ENCODE measurements around the gene HCLS1.

DNA sequence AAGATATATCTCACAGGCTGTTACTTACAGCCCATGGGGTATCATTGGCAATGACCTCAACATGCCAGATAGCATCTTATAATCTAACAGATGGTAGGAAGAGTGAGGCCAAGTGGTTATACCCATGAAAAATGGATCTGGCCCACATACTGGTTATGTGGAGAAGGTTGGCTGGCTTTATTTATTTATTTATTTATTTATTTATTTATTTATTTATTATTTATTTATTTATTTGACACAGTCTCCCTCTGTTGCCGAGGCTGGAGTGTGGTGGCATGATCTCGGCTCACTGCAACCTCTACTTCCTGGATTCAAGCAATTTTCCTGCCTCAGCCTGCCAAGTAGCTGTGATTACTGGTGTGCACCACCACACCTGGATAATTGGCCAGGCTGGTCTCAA, 55.9 kb downstream of the HCLS1 start:
- TF ChIP-seq, protein P1, sequence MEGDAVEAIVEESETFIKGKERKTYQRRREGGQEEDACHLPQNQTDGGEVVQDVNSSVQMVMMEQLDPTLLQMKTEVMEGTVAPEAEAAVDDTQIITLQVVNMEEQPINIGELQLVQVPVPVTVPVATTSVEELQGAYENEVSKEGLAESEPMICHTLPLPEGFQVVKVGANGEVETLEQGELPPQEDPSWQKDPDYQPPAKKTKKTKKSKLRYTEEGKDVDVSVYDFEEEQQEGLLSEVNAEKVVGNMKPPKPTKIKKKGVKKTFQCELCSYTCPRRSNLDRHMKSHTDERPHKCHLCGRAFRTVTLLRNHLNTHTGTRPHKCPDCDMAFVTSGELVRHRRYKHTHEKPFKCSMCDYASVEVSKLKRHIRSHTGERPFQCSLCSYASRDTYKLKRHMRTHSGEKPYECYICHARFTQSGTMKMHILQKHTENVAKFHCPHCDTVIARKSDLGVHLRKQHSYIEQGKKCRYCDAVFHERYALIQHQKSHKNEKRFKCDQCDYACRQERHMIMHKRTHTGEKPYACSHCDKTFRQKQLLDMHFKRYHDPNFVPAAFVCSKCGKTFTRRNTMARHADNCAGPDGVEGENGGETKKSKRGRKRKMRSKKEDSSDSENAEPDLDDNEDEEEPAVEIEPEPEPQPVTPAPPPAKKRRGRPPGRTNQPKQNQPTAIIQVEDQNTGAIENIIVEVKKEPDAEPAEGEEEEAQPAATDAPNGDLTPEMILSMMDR (IDR thresholded peaks at IDR 0.05): no peak
- TF ChIP-seq POLR2A (IDR thresholded peaks at IDR 0.05): no peak

All from Peyer's patch (tissue), 4 donors.